Panc1 (cell line): ENCODE measurements around the gene HBB.

Experiments
- TF ChIP-seq, protein P1 (sequence below): fragments of 450-650 bp; IDR thresholded peaks from 2 replicates; pipeline ENCODE4 v1.5.1; 2017; ENCODE audit warnings: mild to moderate bottlenecking
- TF ChIP-seq, protein P2 (sequence below), 2 experiments: IDR thresholded peaks; 2 replicates each; pipeline ENCODE4 v1.6.1; 2011 to 2012; ENCODE audit warnings: low read depth in 2 of 2, control low read depth in 1 of 2, low read length in 1 of 2, mild to moderate bottlenecking in 1 of 2, moderate library complexity in 1 of 2; ENCODE audit not compliant: insufficient read depth in 1 of 2

DNA sequence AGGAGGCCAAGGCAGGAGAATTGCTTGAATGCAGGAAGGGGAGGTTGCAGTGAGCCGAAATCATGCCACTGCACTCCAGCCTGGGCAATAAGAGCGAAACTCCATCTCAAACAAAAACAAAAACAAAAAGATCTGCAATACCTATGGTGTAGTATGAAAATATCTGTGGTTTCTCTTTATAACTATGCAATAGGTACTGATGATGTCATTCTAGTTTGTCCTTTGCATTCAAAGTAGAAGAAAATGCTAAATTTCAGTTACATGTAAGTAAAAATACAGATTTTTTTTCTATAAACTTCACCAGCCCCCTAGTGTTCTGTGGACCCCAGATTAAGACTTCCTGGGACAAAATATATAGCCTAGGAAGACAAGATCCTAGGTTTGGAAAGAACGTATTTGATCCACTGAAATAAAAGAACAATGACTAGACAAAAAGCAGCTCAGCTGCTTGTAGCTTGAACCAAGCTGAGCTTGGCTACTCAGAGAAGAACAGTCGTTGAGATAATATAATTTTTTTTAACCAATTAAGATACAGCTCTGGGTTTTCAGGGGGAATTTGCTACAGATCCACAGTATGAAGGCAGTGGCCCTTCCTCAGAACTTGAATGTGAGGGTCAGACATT is 45.6 kb upstream of the HBB start:
- TF ChIP-seq, protein P1, sequence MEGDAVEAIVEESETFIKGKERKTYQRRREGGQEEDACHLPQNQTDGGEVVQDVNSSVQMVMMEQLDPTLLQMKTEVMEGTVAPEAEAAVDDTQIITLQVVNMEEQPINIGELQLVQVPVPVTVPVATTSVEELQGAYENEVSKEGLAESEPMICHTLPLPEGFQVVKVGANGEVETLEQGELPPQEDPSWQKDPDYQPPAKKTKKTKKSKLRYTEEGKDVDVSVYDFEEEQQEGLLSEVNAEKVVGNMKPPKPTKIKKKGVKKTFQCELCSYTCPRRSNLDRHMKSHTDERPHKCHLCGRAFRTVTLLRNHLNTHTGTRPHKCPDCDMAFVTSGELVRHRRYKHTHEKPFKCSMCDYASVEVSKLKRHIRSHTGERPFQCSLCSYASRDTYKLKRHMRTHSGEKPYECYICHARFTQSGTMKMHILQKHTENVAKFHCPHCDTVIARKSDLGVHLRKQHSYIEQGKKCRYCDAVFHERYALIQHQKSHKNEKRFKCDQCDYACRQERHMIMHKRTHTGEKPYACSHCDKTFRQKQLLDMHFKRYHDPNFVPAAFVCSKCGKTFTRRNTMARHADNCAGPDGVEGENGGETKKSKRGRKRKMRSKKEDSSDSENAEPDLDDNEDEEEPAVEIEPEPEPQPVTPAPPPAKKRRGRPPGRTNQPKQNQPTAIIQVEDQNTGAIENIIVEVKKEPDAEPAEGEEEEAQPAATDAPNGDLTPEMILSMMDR, result no peak
- TF ChIP-seq, protein P2, sequence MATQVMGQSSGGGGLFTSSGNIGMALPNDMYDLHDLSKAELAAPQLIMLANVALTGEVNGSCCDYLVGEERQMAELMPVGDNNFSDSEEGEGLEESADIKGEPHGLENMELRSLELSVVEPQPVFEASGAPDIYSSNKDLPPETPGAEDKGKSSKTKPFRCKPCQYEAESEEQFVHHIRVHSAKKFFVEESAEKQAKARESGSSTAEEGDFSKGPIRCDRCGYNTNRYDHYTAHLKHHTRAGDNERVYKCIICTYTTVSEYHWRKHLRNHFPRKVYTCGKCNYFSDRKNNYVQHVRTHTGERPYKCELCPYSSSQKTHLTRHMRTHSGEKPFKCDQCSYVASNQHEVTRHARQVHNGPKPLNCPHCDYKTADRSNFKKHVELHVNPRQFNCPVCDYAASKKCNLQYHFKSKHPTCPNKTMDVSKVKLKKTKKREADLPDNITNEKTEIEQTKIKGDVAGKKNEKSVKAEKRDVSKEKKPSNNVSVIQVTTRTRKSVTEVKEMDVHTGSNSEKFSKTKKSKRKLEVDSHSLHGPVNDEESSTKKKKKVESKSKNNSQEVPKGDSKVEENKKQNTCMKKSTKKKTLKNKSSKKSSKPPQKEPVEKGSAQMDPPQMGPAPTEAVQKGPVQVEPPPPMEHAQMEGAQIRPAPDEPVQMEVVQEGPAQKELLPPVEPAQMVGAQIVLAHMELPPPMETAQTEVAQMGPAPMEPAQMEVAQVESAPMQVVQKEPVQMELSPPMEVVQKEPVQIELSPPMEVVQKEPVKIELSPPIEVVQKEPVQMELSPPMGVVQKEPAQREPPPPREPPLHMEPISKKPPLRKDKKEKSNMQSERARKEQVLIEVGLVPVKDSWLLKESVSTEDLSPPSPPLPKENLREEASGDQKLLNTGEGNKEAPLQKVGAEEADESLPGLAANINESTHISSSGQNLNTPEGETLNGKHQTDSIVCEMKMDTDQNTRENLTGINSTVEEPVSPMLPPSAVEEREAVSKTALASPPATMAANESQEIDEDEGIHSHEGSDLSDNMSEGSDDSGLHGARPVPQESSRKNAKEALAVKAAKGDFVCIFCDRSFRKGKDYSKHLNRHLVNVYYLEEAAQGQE (IDR thresholded peaks at IDR 0.05; ENCODE audit: insufficient read depth in 1 of 2, low read depth in 2 of 2, low read length in 1 of 2), result no peak
